ENCODE measurements around the gene NPLOC4. TPM values are rescaled to one million over a fixed set of nuclear protein-coding genes. Genes with fewer than 3 reads are reported as not detected.

The NPLOC4 gene
- total and polyA plus RNA-seq, 2 donors (not counting 1 experiment from before 2014, with no cell fraction given) = 70.2 to 101 TPM

- Histone ChIP-seq H3K4me3 (ENCODE audit: control extremely low read depth in 1 of 5, extremely low read depth in 1 of 5, insufficient read depth in 1 of 5, low read depth in 2 of 5, low read length in 4 of 5) (peak overlapping the region in 4 of 5 experiments; percentile 59 to 94 (median 72)), H4K20me1 (ENCODE audit: control insufficient read depth, insufficient read depth, low read length, poor library complexity, severe bottlenecking) (peaks cover 10% of the 10 kb centered on the region), H3K4me2 (replicated peaks; ENCODE audit: low read depth, low read length, poor library complexity, severe bottlenecking) (peak overlapping the region; percentile 99), H2AFZ (ENCODE audit: insufficient read depth, low read depth, low read length, poor library complexity, severe bottlenecking) (peak overlapping the region; percentile 87), H3K27ac (ENCODE audit: low read length in 2 of 2) (peak overlapping the region; percentile 97 to 98), H3K36me3 (replicated peaks in 1 of 2; ENCODE audit: control extremely low read depth in 1 of 2, control insufficient read depth in 1 of 2, extremely low read depth in 1 of 2, insufficient read depth in 2 of 2, low read length in 1 of 2) (peaks cover 0 to 6% of the 10 kb centered on the region in 2 experiments), H3K79me2 (ENCODE audit: control insufficient read depth, insufficient read depth, low read length) (peaks cover 54% of the 10 kb centered on the region), H3K9me3 (ENCODE audit: control extremely low read depth in 1 of 3, control insufficient read depth in 2 of 3, insufficient read depth in 1 of 3, low read length in 2 of 3) (no peaks in the 10 kb centered on the region), H3K9ac (ENCODE audit: low read length) (peak overlapping the region; percentile 87), H3K4me1 (ENCODE audit: control insufficient read depth in 2 of 2, insufficient read depth in 2 of 2, low read length in 2 of 2) (peaks cover 37 to 61% of the 10 kb centered on the region in 2 donors), H3K27me3 (replicated peaks in 1 of 4; ENCODE audit: control extremely low read depth in 1 of 4, control insufficient read depth in 3 of 4, insufficient read depth in 4 of 4, low read length in 3 of 4) (no peaks in the 10 kb centered on the region)
- ATAC-seq (ENCODE audit: low read depth) (no peak), DNase-seq (no peak)
- intact Hi-C loops (cut with micrococcal nuclease) = loop anchor here (5.0 to 10.0 kb wide), 4 partner anchors 223 to 1256 kb away; partner anchors contain the start of genes P4HB, RNF213 and SLC38A10
- ChIA-PET CTCF (interaction anchor here (1.0 to 7.3 kb wide), 15 partner anchors 8 to 265 kb away, joined by 3 to 75 read pairs (median 6); partner anchors contain the start of gene FAAP100), POLR2A (interaction anchor here (0.5 to 3.0 kb wide), 13 partner anchors 10 to 281 kb away, joined by 3 to 32 read pairs (median 5); partner anchors contain the start of gene FAAP100)
- Mint-ChIP-seq H3K27ac (peak overlapping the region; percentile 99), H3K4me1 (peaks cover 48% of the 10 kb centered on the region), H3K4me3 (peak overlapping the region; percentile 98), H3K9me3 (ENCODE audit: insufficient read depth) (no peaks in the 10 kb centered on the region), H3K27me3 (no peaks in the 10 kb centered on the region)
- WGBS (ENCODE audit: insufficient coverage) = 54% methylated on average over 17 of the region's 24 CpGs
- TF ChIP-seq EZH2 (IDR thresholded peaks at IDR 0.05; ENCODE audit: borderline replicate concordance, insufficient read depth, low read depth, low read length, poor library complexity, severe bottlenecking) = no peak
- TF ChIP-seq CTCF (IDR thresholded peaks at IDR 0.05) = no peak
Observed at GRCh38 chr17:81518113-81518784, 118.7 kb downstream of the NPLOC4 start.
